Duodenal mucosa (tissue), 2 donors: ENCODE measurements around the gene COL5A1.

Experiments used
- H3K27ac ChIP-seq: one replicate; pipeline ENCODE4 v1.7.0; 2013; ENCODE audit warnings: low read depth, low read length
- H3K27me3 ChIP-seq, 2 donors: one replicate each; pipeline ENCODE4 v1.7.0; 2013; ENCODE audit warnings: low read length in 2 of 2, control low read depth in 1 of 2; ENCODE audit not compliant: insufficient read depth in 2 of 2, control insufficient read depth in 1 of 2
- H3K36me3 ChIP-seq, 2 donors: one replicate each; pipeline ENCODE4 v1.7.0; 2013; ENCODE audit warnings: low read length in 2 of 2, control low read depth in 1 of 2; ENCODE audit not compliant: insufficient read depth in 2 of 2, control insufficient read depth in 1 of 2
- H3K4me1 ChIP-seq, 2 donors: one replicate each; pipeline ENCODE4 v1.7.0; 2013; ENCODE audit warnings: low read length in 2 of 2, control low read depth in 1 of 2; ENCODE audit not compliant: insufficient read depth in 2 of 2, control insufficient read depth in 1 of 2
- H3K4me3 ChIP-seq, 2 donors: one replicate each; pipeline ENCODE4 v1.7.0; 2013; ENCODE audit warnings: low read length in 2 of 2, low read depth in 1 of 2
- H3K9ac ChIP-seq, 2 donors: one replicate each; pipeline ENCODE4 v1.7.0; 2013; ENCODE audit warnings: low read length in 2 of 2, low read depth in 1 of 2
- H3K9me3 ChIP-seq, 2 donors: one replicate each; pipeline ENCODE4 v1.7.0; 2013; ENCODE audit warnings: low read length in 2 of 2, control low read depth in 1 of 2; ENCODE audit not compliant: control insufficient read depth in 1 of 2

The COL5A1 gene

GRCh38 chr9:134724912-134725604, 83.5 kb downstream of the COL5A1 start:
- Histone ChIP-seq H3K4me1 (peaks cover 0 to 18% of the 10 kb centered on the region in 2 donors), H3K27ac (no peak overlapping the region), H3K9ac (no peak overlapping the region), H3K4me3 (peak overlapping the region in 1 of 2 donors; percentile 5), H3K36me3 (no peaks in the 10 kb centered on the region), H3K27me3 (no peaks in the 10 kb centered on the region), H3K9me3 (no peaks in the 10 kb centered on the region)

- Histone ChIP-seq H3K36me3 (no peaks in the 10 kb centered on the region), H3K4me1 (peaks cover 0 to 18% of the 10 kb centered on the region in 2 donors), H3K9me3 (no peaks in the 10 kb centered on the region), H3K9ac (no peak overlapping the region), H3K27me3 (no peaks in the 10 kb centered on the region), H3K27ac (no peak overlapping the region), H3K4me3 (no peak overlapping the region)
These were observed 84.0 kb downstream of the COL5A1 start for GRCh38 chr9:134725605-134725940.

GRCh38 chr9:134726026-134726721, 84.6 kb downstream of the COL5A1 start:
- Histone ChIP-seq H3K27me3 (no peaks in the 10 kb centered on the region), H3K27ac (no peak overlapping the region), H3K4me1 (peaks cover 0 to 18% of the 10 kb centered on the region in 2 donors), H3K4me3 (no peak overlapping the region), H3K36me3 (no peaks in the 10 kb centered on the region), H3K9ac (no peak overlapping the region), H3K9me3 (no peaks in the 10 kb centered on the region)

GRCh38 chr9:134726722-134727034, 85.1 kb downstream of the COL5A1 start:
- no peaks in the 10 kb centered on the region for H3K27me3 ChIP-seq
- H3K27ac ChIP-seq = no peak overlapping the region
- H3K9ac ChIP-seq = no peak overlapping the region
- no peak overlapping the region for H3K4me3 ChIP-seq
- no peaks in the 10 kb centered on the region for H3K9me3 ChIP-seq
- H3K36me3 ChIP-seq = no peaks in the 10 kb centered on the region
- peaks cover 0 to 18% of the 10 kb centered on the region in 2 donors for H3K4me1 ChIP-seq

GRCh38 chr9:134728021-134728795, 86.6 kb downstream of the COL5A1 start:
- no peaks in the 10 kb centered on the region for H3K9me3 ChIP-seq
- no peak overlapping the region for H3K4me3 ChIP-seq
- H3K27ac ChIP-seq = no peak overlapping the region
- H3K36me3 ChIP-seq = no peaks in the 10 kb centered on the region
- H3K27me3 ChIP-seq = no peaks in the 10 kb centered on the region
- no peak overlapping the region for H3K9ac ChIP-seq
- peaks cover 0 to 21% of the 10 kb centered on the region in 2 donors for H3K4me1 ChIP-seq

GRCh38 chr9:134728801-134729495, 87.3 kb downstream of the COL5A1 start:
- Histone ChIP-seq H3K9ac (no peak overlapping the region), H3K4me1 (peaks cover 6 to 18% of the 10 kb centered on the region in 2 donors), H3K27me3 (no peaks in the 10 kb centered on the region), H3K4me3 (no peak overlapping the region), H3K36me3 (no peaks in the 10 kb centered on the region), H3K9me3 (no peaks in the 10 kb centered on the region), H3K27ac (no peak overlapping the region)

- H3K36me3 ChIP-seq = no peaks in the 10 kb centered on the region
- peaks cover 6% of the 10 kb centered on the region in 2 donors for H3K4me1 ChIP-seq
- no peak overlapping the region for H3K27ac ChIP-seq
- H3K9ac ChIP-seq = no peak overlapping the region
- H3K27me3 ChIP-seq = no peaks in the 10 kb centered on the region
- H3K9me3 ChIP-seq = no peaks in the 10 kb centered on the region
- no peak overlapping the region for H3K4me3 ChIP-seq
These were observed 88.6 kb downstream of the COL5A1 start for GRCh38 chr9:134730011-134730760.

GRCh38 chr9:134730761-134731496, 89.3 kb downstream of the COL5A1 start:
- no peak overlapping the region for H3K4me3 ChIP-seq
- H3K9ac ChIP-seq = no peak overlapping the region
- H3K9me3 ChIP-seq = no peaks in the 10 kb centered on the region
- H3K27ac ChIP-seq = no peak overlapping the region
- no peaks in the 10 kb centered on the region for H3K36me3 ChIP-seq
- H3K4me1 ChIP-seq = peaks cover 3 to 6% of the 10 kb centered on the region in 2 donors
- no peaks in the 10 kb centered on the region for H3K27me3 ChIP-seq
